GM23338 (cell line): ENCODE measurements around the gene ARL10. TPM values are rescaled to one million over a fixed set of nuclear protein-coding genes. Genes with fewer than 3 reads are reported as not detected.

Experiments used
- ATAC-seq: fragments of 200-7000 bp; cut with Tn5 transposase; 3 replicates; pipeline ENCODE4 v1.9.1; 2020
- DNase-seq: peaks from one replicate; pipeline ENCODE4 v3.0.0-alpha.2; 2015; ENCODE audit warnings: low spot score
- H2AFZ ChIP-seq: fragments of 200-600 bp; sonication (generic); 2 replicates; pipeline ENCODE4 v1.8.0; 2016; ENCODE audit warnings: antibody characterized with exemption, mild to moderate bottlenecking, moderate library complexity
- H3F3A ChIP-seq: fragments of 200-600 bp; sonication (generic); replicated peaks from 2 replicates; pipeline ENCODE4 v1.8.0; 2017; ENCODE audit warnings: antibody characterized with exemption, mixed run types, low read depth
- H3K27ac ChIP-seq: fragments of 200-600 bp; sonication (generic); 2 replicates; pipeline ENCODE4 v1.6.1; 2016; ENCODE audit warnings: low read depth
- H3K27me3 ChIP-seq: fragments of 200-600 bp; sonication (generic); 2 replicates; pipeline ENCODE4 v1.8.0; 2016; ENCODE audit warnings: mild to moderate bottlenecking, mixed run types, moderate library complexity; ENCODE audit not compliant: insufficient read depth
- H3K36me3 ChIP-seq: fragments of 200-600 bp; sonication (generic); 2 replicates; pipeline ENCODE4 v1.8.0; 2016; ENCODE audit warnings: mild to moderate bottlenecking; ENCODE audit not compliant: insufficient read depth
- H3K4me1 ChIP-seq: fragments of 200-600 bp; sonication (generic); 2 replicates; pipeline ENCODE4 v1.8.0; 2016; ENCODE audit warnings: mild to moderate bottlenecking, moderate library complexity; ENCODE audit not compliant: insufficient read depth
- H3K4me2 ChIP-seq: fragments of 200-600 bp; sonication (generic); 2 replicates; pipeline ENCODE4 v1.7.1; 2017; ENCODE audit warnings: mixed run types
- H3K4me3 ChIP-seq: fragments of 200-600 bp; sonication (generic); 2 replicates; pipeline ENCODE4 v1.6.1; 2016; ENCODE audit warnings: mixed run types
- H3K79me2 ChIP-seq: fragments of 200-600 bp; sonication (generic); replicated peaks from 2 replicates; pipeline ENCODE4 v1.8.0; 2017; ENCODE audit warnings: mild to moderate bottlenecking; ENCODE audit not compliant: insufficient read depth
- H3K9me2 ChIP-seq: fragments of 200-600 bp; sonication (generic); 2 replicates; pipeline ENCODE4 v1.8.0; 2017; ENCODE audit not compliant: insufficient read depth
- H4K20me1 ChIP-seq: fragments of 200-600 bp; sonication (generic); replicated peaks from 2 replicates; pipeline ENCODE4 v1.8.0; 2017; ENCODE audit warnings: mild to moderate bottlenecking; ENCODE audit not compliant: insufficient read depth
- H3K27ac Mint-ChIP-seq: 2 replicates; pipeline ENCODE4 v1.8.0; 2020; ENCODE audit warnings: inconsistent platforms, mild to moderate bottlenecking, moderate library complexity, mixed read lengths
- H3K27me3 Mint-ChIP-seq: 3 replicates; pipeline ENCODE4 v1.8.0; 2022; ENCODE audit warnings: low read depth, mild to moderate bottlenecking, moderate library complexity, mixed read lengths, inconsistent platforms; ENCODE audit not compliant: insufficient read depth, poor library complexity
- H3K36me3 Mint-ChIP-seq: 3 replicates; pipeline ENCODE4 v1.8.0; 2021; ENCODE audit warnings: low read depth, mild to moderate bottlenecking, inconsistent platforms, moderate library complexity, mixed read lengths
- H3K4me1 Mint-ChIP-seq: 3 replicates; pipeline ENCODE4 v1.8.0; 2020; ENCODE audit warnings: mild to moderate bottlenecking, inconsistent platforms, mixed read lengths
- H3K4me3 Mint-ChIP-seq: 3 replicates; pipeline ENCODE4 v1.8.0; 2021; ENCODE audit warnings: moderate library complexity, mild to moderate bottlenecking, inconsistent platforms, mixed read lengths
- H3K9me3 Mint-ChIP-seq: 3 replicates; pipeline ENCODE4 v1.8.0; 2020; ENCODE audit warnings: moderate library complexity, mild to moderate bottlenecking, inconsistent platforms, mixed read lengths
- ETS1 ChIP-seq: IDR thresholded peaks from 2 replicates; pipeline ENCODE4 v1.6.1; 2016; ENCODE audit warnings: antibody characterized with exemption
- EZH2 ChIP-seq: fragments of 200-600 bp; sonication (generic); IDR thresholded peaks from one replicate; pipeline ENCODE4 v1.8.0; 2017; ENCODE audit warnings: antibody characterized with exemption, mild to moderate bottlenecking, low read depth; ENCODE audit not compliant: unreplicated experiment
- JUNB ChIP-seq: IDR thresholded peaks from one replicate; pipeline ENCODE4 v1.6.1; 2016; ENCODE audit warnings: antibody characterized with exemption; ENCODE audit not compliant: unreplicated experiment
- POLR2AphosphoS5 ChIP-seq: IDR thresholded peaks from 2 replicates; pipeline ENCODE4 v1.6.1; 2016; ENCODE audit warnings: antibody characterized with exemption, low read depth
- REST ChIP-seq: IDR thresholded peaks from one replicate; pipeline ENCODE4 v1.6.1; 2018; ENCODE audit warnings: antibody characterized with exemption; ENCODE audit not compliant: unreplicated experiment
- STAT1 ChIP-seq: IDR thresholded peaks from one replicate; pipeline ENCODE4 v1.6.1; 2016; ENCODE audit warnings: antibody characterized with exemption; ENCODE audit not compliant: unreplicated experiment
- ZNF114 ChIP-seq: fragments of 250-450 bp; sonication (Bioruptor Pico); IDR thresholded peaks from 2 replicates; pipeline ENCODE4 v1.5.0; 2020; ENCODE audit warnings: mild to moderate bottlenecking, moderate library complexity
- ZNF331 ChIP-seq: fragments of 250-450 bp; sonication (Bioruptor Pico); IDR thresholded peaks from 2 replicates; pipeline ENCODE4 v1.5.0; 2020; ENCODE audit warnings: low read depth, mild to moderate bottlenecking, moderate library complexity
- polyA plus RNA-seq: library from polyadenylated mRNA; unstranded; fragments of >200 nt; fragmentation: Nextera tagmentation; extraction: Ambion mirVana; gene quantifications from 2 replicates; pipeline ENCODE4 v1.2.1, GENCODE V29; 2016
- total RNA-seq: library from RNA; depleted of rRNA; stranded (reverse); fragments of >200 nt; shearing (Covaris generic); gene quantifications from 2 replicates; pipeline ENCODE4 v1.2.3, GENCODE V29; 2014
- TF ChIP-seq, protein P1 (sequence below), 2 experiments: fragments of 200-600 bp in 1 of 2; sonication (generic) in 1 of 2; conservative IDR thresholded peaks; 2 replicates each; pipeline versions ENCODE4 v1.5.1 to v1.6.1; 2016 to 2017; ENCODE audit warnings: antibody characterized with exemption in 2 of 2, low read depth in 2 of 2, mild to moderate bottlenecking in 2 of 2, moderate library complexity in 1 of 2

The ARL10 gene
- total and polyA plus RNA-seq, 2 experiments from 2014 or later: 2.5 to 7.9 TPM

DNA sequence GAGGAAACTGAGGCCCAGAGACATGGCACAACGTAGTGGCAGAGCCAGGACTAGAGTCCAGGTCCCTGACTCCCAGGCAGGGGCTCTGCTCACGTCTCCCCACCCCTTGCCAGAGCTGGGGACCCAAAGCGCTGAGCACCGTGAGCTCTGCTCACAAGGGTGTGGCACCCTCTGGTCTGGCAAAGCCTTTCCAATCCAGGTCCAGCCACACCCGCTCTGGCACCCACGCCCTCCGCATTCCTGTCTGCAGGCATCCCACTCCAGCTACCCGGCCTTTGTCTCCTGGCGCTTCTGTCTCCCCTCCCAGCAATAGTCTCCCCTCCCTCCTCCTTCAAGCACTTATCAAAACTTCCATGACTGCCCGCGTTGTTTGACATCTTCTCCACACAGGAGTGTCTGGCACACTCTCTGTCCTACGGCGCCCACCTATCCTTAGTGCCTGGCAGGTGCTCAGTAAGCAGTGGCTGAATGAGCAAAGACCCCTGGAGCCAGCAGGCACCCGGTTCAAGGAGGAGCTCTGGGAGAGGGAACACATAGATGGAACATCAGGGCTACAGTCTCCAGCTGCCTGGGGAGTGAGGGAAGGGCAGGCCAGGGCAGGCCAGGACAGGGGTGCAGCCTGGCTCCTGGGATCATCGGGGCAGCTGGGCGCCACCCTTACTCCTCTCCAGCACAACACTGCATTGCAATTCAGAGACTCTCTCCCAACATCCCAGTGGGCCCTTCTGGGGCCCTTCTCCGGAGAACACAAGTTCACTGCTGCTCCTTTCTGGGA, 35.3 kb downstream of the ARL10 start:
- Histone ChIP-seq H3K4me3 (no peak overlapping the region), H3K36me3 (no peaks in the 10 kb centered on the region), H3K79me2 (no peaks in the 10 kb centered on the region), H4K20me1 (no peaks in the 10 kb centered on the region; the same call in 1 of the 2 replicates), H3K4me1 (no peaks in the 10 kb centered on the region), H3K27me3 (no peaks in the 10 kb centered on the region), H3K9me2 (no peaks in the 10 kb centered on the region), H3K4me2 (no peak overlapping the region), H2AFZ (no peak overlapping the region), H3K27ac (no peak overlapping the region), H3F3A (no peaks in the 10 kb centered on the region)
- ATAC-seq: no peak
- Mint-ChIP-seq H3K27ac (no peak overlapping the region), H3K36me3 (no peaks in the 10 kb centered on the region; the same call in 2 of the 3 replicates), H3K9me3 (no peaks in the 10 kb centered on the region), H3K4me1 (peaks cover 11% of the 10 kb centered on the region), H3K4me3 (no peak overlapping the region), H3K27me3 (peaks cover 6% of the 10 kb centered on the region)
- DNase-seq: no peak
- TF ChIP-seq ETS1: no peak
- no peak for TF ChIP-seq STAT1
- TF ChIP-seq, protein P1, sequence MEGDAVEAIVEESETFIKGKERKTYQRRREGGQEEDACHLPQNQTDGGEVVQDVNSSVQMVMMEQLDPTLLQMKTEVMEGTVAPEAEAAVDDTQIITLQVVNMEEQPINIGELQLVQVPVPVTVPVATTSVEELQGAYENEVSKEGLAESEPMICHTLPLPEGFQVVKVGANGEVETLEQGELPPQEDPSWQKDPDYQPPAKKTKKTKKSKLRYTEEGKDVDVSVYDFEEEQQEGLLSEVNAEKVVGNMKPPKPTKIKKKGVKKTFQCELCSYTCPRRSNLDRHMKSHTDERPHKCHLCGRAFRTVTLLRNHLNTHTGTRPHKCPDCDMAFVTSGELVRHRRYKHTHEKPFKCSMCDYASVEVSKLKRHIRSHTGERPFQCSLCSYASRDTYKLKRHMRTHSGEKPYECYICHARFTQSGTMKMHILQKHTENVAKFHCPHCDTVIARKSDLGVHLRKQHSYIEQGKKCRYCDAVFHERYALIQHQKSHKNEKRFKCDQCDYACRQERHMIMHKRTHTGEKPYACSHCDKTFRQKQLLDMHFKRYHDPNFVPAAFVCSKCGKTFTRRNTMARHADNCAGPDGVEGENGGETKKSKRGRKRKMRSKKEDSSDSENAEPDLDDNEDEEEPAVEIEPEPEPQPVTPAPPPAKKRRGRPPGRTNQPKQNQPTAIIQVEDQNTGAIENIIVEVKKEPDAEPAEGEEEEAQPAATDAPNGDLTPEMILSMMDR (conservative IDR thresholded peaks at IDR 0.05; ENCODE audit: low read depth in 2 of 2): no peak

- no peak for DNase-seq
- no peaks in the 10 kb centered on the region; the same call in 2 of the 3 replicates for H3K36me3 Mint-ChIP-seq
- peaks cover 7% of the 10 kb centered on the region for H3K27me3 Mint-ChIP-seq
- no peak overlapping the region for H2AFZ ChIP-seq
- H3K4me2 ChIP-seq: no peak overlapping the region
- H3K4me3 Mint-ChIP-seq: no peak overlapping the region
- ATAC-seq: no peak
- H3K9me2 ChIP-seq: no peaks in the 10 kb centered on the region
- peaks cover 16% of the 10 kb centered on the region for H3K4me1 Mint-ChIP-seq
- H3F3A ChIP-seq: no peaks in the 10 kb centered on the region
- no peak overlapping the region for H3K27ac ChIP-seq
- H3K4me3 ChIP-seq: no peak overlapping the region
- no peaks in the 10 kb centered on the region for H3K27me3 ChIP-seq
- no peaks in the 10 kb centered on the region for H3K9me3 Mint-ChIP-seq
- peak overlapping the region; percentile 41; the same call in 1 of the 2 replicates for H3K27ac Mint-ChIP-seq
- H3K36me3 ChIP-seq: no peaks in the 10 kb centered on the region
- no peaks in the 10 kb centered on the region; the same call in 1 of the 2 replicates for H4K20me1 ChIP-seq
- no peaks in the 10 kb centered on the region for H3K79me2 ChIP-seq
- H3K4me1 ChIP-seq: no peaks in the 10 kb centered on the region
- TF ChIP-seq POLR2AphosphoS5 (no peak), ZNF114 (CRISPR knock-in tag) (no peak), REST (no peak), ETS1 (no peak), ZNF331 (CRISPR knock-in tag) (no peak), EZH2 (no peak), JUNB (no peak)
- TF ChIP-seq, protein P1 (conservative IDR thresholded peaks at IDR 0.05; ENCODE audit: low read depth in 2 of 2): no peak
Observed at GRCh38 chr5:176401281-176402205, 36.3 kb downstream of the ARL10 start.
